Testis (tissue), 3 donors: ENCODE results near the gene DMAP1. TPM values are rescaled to one million over a fixed set of nuclear protein-coding genes. Genes with fewer than 3 reads are reported as not detected.
A peak's percentile ranks its signal among the peaks of the same experiment; 100 is the strongest.

ENCODE experiments used
- DNase-seq: peaks from one replicate; pipeline ENCODE4 v3.0.0-alpha.2; 2019
- H3K27ac ChIP-seq, 2 donors: fragments of 200-600 bp; sonication (generic); one replicate each; pipeline ENCODE4 v1.5.1; 2019
- H3K27me3 ChIP-seq: fragments of 200-600 bp; sonication (generic); one replicate; pipeline ENCODE4 v1.5.1; 2019
- H3K36me3 ChIP-seq: fragments of 200-600 bp; sonication (generic); one replicate; pipeline ENCODE4 v1.5.1; 2017; ENCODE audit warnings: low read depth; ENCODE audit errors: missing control alignments
- H3K4me1 ChIP-seq: fragments of 200-600 bp; sonication (generic); one replicate; pipeline ENCODE4 v1.5.1; 2019
- H3K4me3 ChIP-seq, 2 donors: fragments of 200-600 bp; sonication (generic); one replicate each; pipeline ENCODE4 v1.5.1; 2017 to 2019
- H3K9me3 ChIP-seq: fragments of 200-600 bp; sonication (generic); one replicate; pipeline ENCODE4 v1.5.1; 2017
- CTCF ChIP-seq, 3 experiments: fragments of 450-650 bp in 2 of 3; fragments of 200-600 bp in 1 of 3; sonication (generic) in 1 of 3; IDR thresholded peaks; one replicate each; pipeline ENCODE4 v1.5.1; 2016 to 2019; ENCODE audit warnings: antibody characterized with exemption in 3 of 3, mild to moderate bottlenecking in 2 of 3, moderate library complexity in 1 of 3
- POLR2A ChIP-seq: fragments of 450-650 bp; IDR thresholded peaks from one replicate; pipeline ENCODE4 v1.6.1; 2017; ENCODE audit warnings: antibody characterized with exemption, mild to moderate bottlenecking, moderate library complexity
- WGBS, 2 donors: methylation state at CpG; one replicate each; pipeline ENCODE4 v1.1.5; 2018; 5-methylcytosine and 5-hydroxymethylcytosine counted together
- intact Hi-C: fragments of 100-400 bp; cut with DNase I; formaldehyde crosslinking; loops from one replicate; pipeline ENCODE4 v1.15.1; 2023; ENCODE audit warnings: low total_unique reads
- polyA plus RNA-seq: library from polyadenylated mRNA; stranded (reverse); fragments of 350-450 nt; fragmentation: Illumina TruSeq; extraction: RNeasy Lipid Tissue Mini Kit (QIAGEN cat#74804); gene quantifications from one replicate; pipeline ENCODE4 v1.2.3, GENCODE V29; 2014; ENCODE audit warnings: low read depth, low replicate concordance; ENCODE audit not compliant: insufficient read depth
- total RNA-seq, 2 donors: library from RNA; depleted of rRNA; stranded (reverse); fragments of >200 nt; gene quantifications; one replicate each; pipeline ENCODE4 v1.2.3, GENCODE V29; 2016

Gene DMAP1
- total and polyA plus RNA-seq, 3 donors from 2014 or later, result 54.2 to 86.6 (median 84.2) TPM

GRCh38 chr1:44239331-44239960 is 26.2 kb downstream of the DMAP1 start:
- Histone ChIP-seq H3K9me3 (no peaks in the 10 kb centered on the region), H3K27ac (peak overlapping the region; percentile 72 to 91), H3K4me3 (no peak overlapping the region), H3K27me3 (no peaks in the 10 kb centered on the region), H3K4me1 (peaks cover 31% of the 10 kb centered on the region), H3K36me3 (no peaks in the 10 kb centered on the region)
- TF ChIP-seq POLR2A (no peak), CTCF (IDR thresholded peaks at IDR 0.05) (no peak)
- intact Hi-C loops, result no loop called here
- peak; percentile 67 for DNase-seq
- WGBS, 2 donors, result 22 to 59% methylated on average over 8 of the region's 8 CpGs

GRCh38 chr1:44239961-44240371 is 26.7 kb downstream of the DMAP1 start:
- intact Hi-C loops, result no loop called here
- Histone ChIP-seq H3K4me3 (no peak overlapping the region), H3K27me3 (no peaks in the 10 kb centered on the region), H3K4me1 (peaks cover 31% of the 10 kb centered on the region), H3K36me3 (no peaks in the 10 kb centered on the region), H3K9me3 (no peaks in the 10 kb centered on the region), H3K27ac (peak overlapping the region; percentile 72 to 91)
- peak; percentile 82 for DNase-seq
- 0 to 38% methylated on average over 1 to 3 of the region's 3 CpGs for WGBS, 2 donors
- TF ChIP-seq POLR2A, result no peak
- TF ChIP-seq CTCF (IDR thresholded peaks at IDR 0.05), result no peak

GRCh38 chr1:44240802-44241671 is 27.8 kb downstream of the DMAP1 start:
- intact Hi-C loops, result no loop called here
- Histone ChIP-seq H3K27ac (peak overlapping the region; percentile 72 to 91), H3K9me3 (no peaks in the 10 kb centered on the region), H3K27me3 (no peaks in the 10 kb centered on the region), H3K4me3 (no peak overlapping the region), H3K36me3 (no peaks in the 10 kb centered on the region), H3K4me1 (peaks cover 31% of the 10 kb centered on the region)
- TF ChIP-seq CTCF (IDR thresholded peaks at IDR 0.05) (no peak), POLR2A (no peak)
- WGBS, 2 donors, result 89 to 91% methylated on average over 9 of the region's 9 CpGs
- DNase-seq, result no peak

- H3K27ac ChIP-seq, result no peak overlapping the region
- H3K4me1 ChIP-seq, result peaks cover 28% of the 10 kb centered on the region
- 87 to 89% methylated on average over 16 of the region's 16 CpGs for WGBS, 2 donors
These were observed 29.5 kb downstream of the DMAP1 start for GRCh38 chr1:44242746-44243145.

More at GRCh38 chr1:44242746-44243145, 29.5 kb downstream of the DMAP1 start:
- no peak for DNase-seq
- H3K4me3 ChIP-seq, result no peak overlapping the region
- intact Hi-C loops, result no loop called here
- no peaks in the 10 kb centered on the region for H3K36me3 ChIP-seq
- TF ChIP-seq POLR2A (no peak), CTCF (IDR thresholded peaks at IDR 0.05) (no peak)
- H3K27me3 ChIP-seq, result no peaks in the 10 kb centered on the region
- H3K9me3 ChIP-seq, result no peaks in the 10 kb centered on the region
